Activated CD8-positive, alpha-beta memory T cell treated with anti-CD3 and anti-CD28 coated beads, Interleukin-2, amount 50 U/mL, for 1 hour (primary cell): ENCODE results near the gene PXDC1.
"Not testable (repeated sequence)": the region's sequence is repeated elsewhere in the genome, so short reads cannot be mapped to it uniquely, and the experiment has no call there.

Experiments
- DNase-seq: peaks from one replicate; pipeline ENCODE4 v3.0.0-alpha.2; 2020; ENCODE audit errors: extremely low read depth

Gene PXDC1

DNA sequence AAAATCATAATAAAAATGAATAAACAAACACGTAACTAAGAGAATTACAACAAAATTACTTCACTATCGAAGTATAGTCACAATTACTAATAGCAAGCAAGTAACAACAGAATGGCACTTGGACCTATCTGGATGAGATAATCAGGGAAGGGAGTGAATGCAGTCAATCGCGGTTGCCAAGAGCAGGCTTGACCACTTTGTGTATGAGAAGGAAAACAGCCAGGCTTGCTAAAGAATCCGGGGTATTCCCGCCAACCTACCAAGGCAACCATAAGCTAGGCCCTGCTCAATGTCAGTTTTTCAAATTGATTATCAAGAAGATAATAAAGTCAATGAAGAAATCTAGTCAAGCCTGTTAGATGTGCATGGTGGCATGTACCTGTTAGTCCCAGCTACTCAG is 39.7 kb downstream of the PXDC1 start:
- no peak for DNase-seq

GRCh38 chr6:3710403-3710802 is 41.1 kb downstream of the PXDC1 start:
- DNase-seq, result no peak

DNA sequence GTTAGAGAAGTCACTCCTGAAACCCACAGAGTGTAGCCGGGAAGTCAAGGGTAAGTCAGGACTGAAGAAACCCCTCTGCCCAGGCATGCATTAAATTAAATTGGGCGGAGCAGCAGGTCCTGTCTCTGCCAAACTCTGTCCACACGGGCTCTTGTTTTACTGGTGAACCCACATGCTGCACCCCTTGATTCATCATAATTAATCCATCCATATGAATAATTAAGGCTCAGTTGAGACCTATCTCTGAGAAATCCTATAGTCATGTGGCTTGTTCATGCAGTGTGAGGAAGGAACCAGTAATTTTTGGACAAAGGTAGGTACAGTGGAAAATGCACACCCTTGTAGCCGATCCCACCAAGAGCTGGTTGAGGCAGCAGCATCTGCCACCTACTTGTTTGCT is 43.0 kb downstream of the PXDC1 start:
- DNase-seq, result no peak

GRCh38 chr6:3707751-3708412 is 43.6 kb downstream of the PXDC1 start:
- DNase-seq, result no peak

GRCh38 chr6:3707024-3707423 is 44.5 kb downstream of the PXDC1 start:
- no peak for DNase-seq

DNA sequence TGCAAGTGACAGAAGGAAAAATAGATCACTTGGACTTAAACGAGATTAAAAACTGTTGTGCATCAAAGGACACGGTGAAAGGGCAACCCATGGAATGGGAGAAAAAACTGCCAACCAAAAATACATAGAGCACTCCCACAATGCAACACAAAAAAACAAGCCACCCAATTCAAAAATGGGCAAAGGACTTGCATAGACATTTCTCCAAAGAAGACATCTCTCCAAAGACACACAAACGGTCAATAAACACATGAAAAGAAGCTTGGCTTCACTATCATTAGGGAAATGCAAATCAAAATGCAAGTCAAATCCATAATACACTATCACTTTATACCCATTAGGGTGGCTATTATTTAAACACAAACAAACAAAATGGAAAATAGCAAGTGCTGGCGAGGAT is 45.0 kb downstream of the PXDC1 start:
- DNase-seq, result no peak

GRCh38 chr6:3701631-3702030 is 49.9 kb downstream of the PXDC1 start:
- DNase-seq, result no peak

DNA sequence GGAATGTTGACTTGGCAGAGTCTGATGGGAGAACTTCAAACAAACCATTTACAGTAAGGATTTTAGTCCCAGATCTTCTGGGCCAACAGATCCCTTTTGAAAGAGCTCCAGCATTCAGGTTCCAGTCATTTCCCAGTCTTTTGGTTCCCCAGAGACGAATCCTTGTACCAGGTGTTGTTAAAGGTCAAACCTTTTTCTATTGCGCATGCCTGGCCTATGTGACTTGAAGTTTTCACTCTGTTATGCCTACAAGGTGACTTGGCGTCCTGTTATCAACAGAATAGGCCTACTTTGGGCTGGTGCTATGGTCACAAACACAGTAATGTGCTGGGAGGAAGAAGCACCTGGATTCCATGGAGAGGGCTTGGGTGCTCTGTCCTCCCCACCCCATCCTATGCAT is 52.3 kb downstream of the PXDC1 start:
- no peak for DNase-seq

- DNase-seq, result no peak
Observed at GRCh38 chr6:3698021-3698420, 53.5 kb downstream of the PXDC1 start.

DNA sequence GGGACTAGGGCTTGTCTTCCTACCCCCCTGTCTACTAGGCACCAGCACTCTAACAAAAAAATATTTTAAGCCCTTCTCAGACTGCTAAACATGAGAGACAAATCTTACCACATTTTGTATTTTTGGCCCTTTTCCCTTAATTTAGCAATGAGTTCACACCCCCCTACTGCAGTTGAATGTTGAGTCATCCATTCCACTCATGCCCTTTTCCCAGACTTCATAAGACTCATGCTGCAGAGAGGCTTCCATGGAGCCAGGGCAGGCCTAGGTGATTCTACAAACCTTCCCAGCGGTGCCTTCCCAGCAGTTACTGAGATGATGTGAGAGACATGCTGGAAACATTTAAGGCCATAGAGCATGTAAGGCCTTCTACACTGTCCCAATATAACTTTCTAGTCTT is 53.9 kb downstream of the PXDC1 start:
- DNase-seq, result no peak

- DNase-seq, result no peak
Observed at GRCh38 chr6:3696525-3697088, 54.9 kb downstream of the PXDC1 start.

- no peak for DNase-seq
Observed at GRCh38 chr6:3695065-3695817, 56.3 kb downstream of the PXDC1 start.

GRCh38 chr6:3693831-3694230 is 57.7 kb downstream of the PXDC1 start:
- no peak for DNase-seq

DNA sequence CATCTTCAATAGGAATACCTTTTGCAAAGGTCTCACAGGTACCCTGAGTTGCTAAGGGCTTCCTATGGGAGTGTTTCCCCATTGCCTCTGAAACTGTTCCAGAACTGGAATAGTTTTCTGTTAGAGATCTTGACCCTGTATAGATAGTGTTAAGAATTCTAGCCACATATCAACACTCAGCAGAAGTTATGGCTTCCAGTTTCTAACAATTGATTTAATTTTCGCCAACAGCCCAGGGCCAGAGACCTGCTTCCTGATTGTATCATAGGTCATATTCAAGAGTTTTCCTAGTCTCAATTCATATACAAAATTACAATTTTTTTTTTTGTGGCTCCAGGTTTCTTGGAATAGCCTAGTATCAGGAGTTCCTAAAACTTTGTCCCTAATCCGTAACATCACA is 61.0 kb downstream of the PXDC1 start:
- no peak for DNase-seq

- DNase-seq, result no peak
Observed at GRCh38 chr6:3687847-3688246, 63.7 kb downstream of the PXDC1 start.

- DNase-seq, result no peak
Observed at GRCh38 chr6:3683331-3683730, 68.2 kb downstream of the PXDC1 start.

- no peak for DNase-seq
Observed at GRCh38 chr6:3678946-3679345, 72.6 kb downstream of the PXDC1 start.

DNA sequence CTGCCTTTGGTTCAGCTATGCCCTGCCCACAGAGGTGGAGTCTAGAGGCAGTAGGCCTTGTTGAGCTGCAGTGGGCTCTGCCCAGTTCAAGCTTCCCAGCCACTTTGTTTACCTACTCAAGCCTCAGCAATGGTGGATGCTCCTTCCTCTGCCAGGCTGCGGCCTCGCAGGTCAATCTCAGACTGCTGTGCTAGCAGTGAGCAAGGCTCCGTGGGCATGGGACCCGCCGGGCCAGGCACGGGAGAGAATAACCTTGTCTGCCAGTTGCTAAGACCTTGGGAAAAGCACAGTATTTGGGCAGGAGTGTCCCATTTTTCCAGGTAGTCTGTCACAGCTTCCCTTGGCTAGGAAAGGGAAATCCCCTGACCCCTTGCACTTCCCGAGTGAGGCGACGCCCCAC is 73.8 kb downstream of the PXDC1 start:
- not testable (repeated sequence) for DNase-seq

DNA sequence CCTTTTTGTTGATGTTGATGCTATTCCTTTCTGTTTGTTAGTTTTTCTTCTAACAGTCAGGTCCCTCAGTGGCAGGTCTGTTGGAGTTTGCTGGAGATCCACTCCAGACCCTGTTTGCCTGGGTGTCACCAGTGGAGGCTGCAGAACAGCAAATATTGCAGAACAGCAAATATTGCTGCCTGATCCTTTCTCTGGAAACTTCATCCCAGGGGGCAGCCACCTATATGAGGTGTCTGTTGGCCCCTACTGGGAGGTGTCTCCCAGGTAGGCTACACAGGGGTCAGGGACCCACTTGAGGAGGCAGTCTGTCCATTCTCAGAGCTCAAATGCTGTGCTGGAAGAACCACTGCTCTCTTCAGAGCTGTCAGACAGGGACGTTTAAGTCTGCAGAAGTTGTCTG is 74.2 kb downstream of the PXDC1 start:
- not testable (repeated sequence) for DNase-seq
